GM21515 (cell line): ENCODE results near the gene MINDY4.
A peak's percentile ranks its signal among the peaks of the same experiment; 100 is the strongest.

Experiments used
- ATAC-seq: cut with Tn5 transposase; IDR thresholded peaks from one replicate; pipeline ENCODE4 v1.9.1; 2021; ENCODE audit not compliant: unreplicated experiment

MINDY4 gene

GRCh38 chr7:30771880-30772425, 736 bp downstream of the MINDY4 start:
- no peak for ATAC-seq

- ATAC-seq = no peak
These were observed 1.8 kb downstream of the MINDY4 start for GRCh38 chr7:30772984-30773383.

- ATAC-seq = no peak
These were observed 4.8 kb downstream of the MINDY4 start for GRCh38 chr7:30775992-30776391.

GRCh38 chr7:30776971-30777370, 5.8 kb downstream of the MINDY4 start:
- no peak for ATAC-seq

GRCh38 chr7:30778255-30779025, 7.2 kb downstream of the MINDY4 start:
- ATAC-seq = no peak

- ATAC-seq = no peak
These were observed 8.4 kb downstream of the MINDY4 start for GRCh38 chr7:30779574-30779973.

GRCh38 chr7:30780941-30781340, 9.7 kb downstream of the MINDY4 start:
- no peak for ATAC-seq

- ATAC-seq = no peak
These were observed 11.5 kb downstream of the MINDY4 start for GRCh38 chr7:30782690-30783089.

GRCh38 chr7:30785786-30786185, 14.6 kb downstream of the MINDY4 start:
- no peak for ATAC-seq

GRCh38 chr7:30787486-30787885, 16.3 kb downstream of the MINDY4 start:
- no peak for ATAC-seq

- no peak for ATAC-seq
These were observed 17.6 kb downstream of the MINDY4 start for GRCh38 chr7:30788640-30789333.

- ATAC-seq = no peak
These were observed 18.1 kb downstream of the MINDY4 start for GRCh38 chr7:30789334-30789711.

- no peak for ATAC-seq
These were observed 19.1 kb downstream of the MINDY4 start for GRCh38 chr7:30790356-30790755.

GRCh38 chr7:30791114-30791513, 19.9 kb downstream of the MINDY4 start:
- no peak for ATAC-seq

- ATAC-seq = no peak
These were observed 24.1 kb downstream of the MINDY4 start for GRCh38 chr7:30795161-30795948.

- ATAC-seq = no peak
These were observed 25.1 kb downstream of the MINDY4 start for GRCh38 chr7:30796105-30796869.

GRCh38 chr7:30797176-30798040, 26.2 kb downstream of the MINDY4 start:
- no peak for ATAC-seq

- ATAC-seq = peak; percentile 77
These were observed 28.2 kb downstream of the MINDY4 start for GRCh38 chr7:30799206-30799975.
